Adipose tissue (tissue), 3 donors: ENCODE data around the gene ASPG. TPM values are rescaled to one million over a fixed set of nuclear protein-coding genes. Genes with fewer than 3 reads are reported as not detected.

Source experiments
- H3K27ac ChIP-seq: one replicate; pipeline ENCODE4 v1.5.1; 2013; ENCODE audit warnings: low read depth, low read length
- WGBS, 3 donors: extraction: QIAGEN DNeasy Blood & Tissue Kit; methylation state at CpG; one replicate each; pipeline ENCODE4 v1.1.7; 2013; 5-methylcytosine and 5-hydroxymethylcytosine counted together
- polyA plus RNA-seq, 3 donors: library from polyadenylated mRNA; stranded (reverse); fragments of 200-250 nt; gene quantifications; one replicate each; pipeline ENCODE4 v1.2.3, GENCODE V29; 2013
- donor health status: healthy with polysubstance abuse.
- donor health status: Bipolar disorder and iron deficiency.
- donor health status: healthy.

Gene ASPG
- polyA plus RNA-seq, 3 donors, result 0.67 to 2.0 (median 2.0) TPM

DNA sequence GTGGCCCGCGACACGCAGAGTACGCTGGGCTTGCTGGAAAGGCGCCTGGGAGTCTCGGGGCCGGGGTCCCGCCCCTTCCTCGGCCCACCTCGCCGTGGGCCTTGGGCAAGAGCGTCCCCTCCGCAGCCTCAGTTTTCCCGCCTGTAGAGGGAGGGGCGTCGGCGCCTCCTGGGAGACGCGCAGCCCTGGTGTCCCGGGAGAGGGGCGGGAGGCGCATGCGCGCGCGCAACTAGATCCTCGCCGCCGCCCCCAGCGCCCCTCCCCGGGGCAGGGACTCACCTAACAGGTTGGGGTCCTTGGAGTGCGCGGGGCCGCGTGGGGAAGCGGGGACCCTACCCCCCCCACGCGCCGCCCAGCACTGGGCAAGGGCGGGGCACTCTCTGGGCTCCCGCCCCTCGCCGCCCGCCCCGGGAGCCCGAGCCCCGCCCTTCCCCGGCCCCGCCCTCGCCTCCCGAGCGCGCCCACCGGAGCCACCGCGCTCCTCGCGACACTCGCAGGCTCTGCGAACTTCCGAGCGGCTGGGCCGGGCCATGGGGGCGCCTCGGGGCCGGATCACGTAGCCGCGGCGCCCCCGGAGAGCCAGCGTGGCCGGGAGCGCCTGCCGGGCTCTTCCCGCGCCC lies 52.7 kb downstream of the ASPG start, which contains the start of gene KIF26A:
KIF26A (plus strand) TSS at position 490 of the 620 bp plus-strand sequence. CDS start 136 bp downstream, outside the sequence.
- no peak within 1 kb of the TSS for H3K27ac ChIP-seq
- WGBS, 3 donors, result 1% methylated on average over 42 to 77 of the region's 77 CpGs

GRCh38 chr14:104138718-104139459 lies 53.4 kb downstream of the ASPG start:
- 2 to 3% (median 2%) methylated on average over 56 to 73 of the region's 73 CpGs for WGBS, 3 donors
- H3K27ac ChIP-seq, result no peak overlapping the region

GRCh38 chr14:104139460-104140212 lies 54.1 kb downstream of the ASPG start:
- WGBS, 3 donors, result 44 to 56% (median 47%) methylated on average over 14 of the region's 14 CpGs
- no peak overlapping the region for H3K27ac ChIP-seq

- WGBS, 3 donors, result 50 to 71% (median 69%) methylated on average over 6 of the region's 6 CpGs
- no peak overlapping the region for H3K27ac ChIP-seq
These were observed 54.6 kb downstream of the ASPG start for GRCh38 chr14:104140213-104140462.

- no peak overlapping the region for H3K27ac ChIP-seq
- WGBS, 3 donors, result 85 to 93% (median 87%) methylated on average over 12 of the region's 12 CpGs
These were observed 55.2 kb downstream of the ASPG start for GRCh38 chr14:104140463-104141331.

DNA sequence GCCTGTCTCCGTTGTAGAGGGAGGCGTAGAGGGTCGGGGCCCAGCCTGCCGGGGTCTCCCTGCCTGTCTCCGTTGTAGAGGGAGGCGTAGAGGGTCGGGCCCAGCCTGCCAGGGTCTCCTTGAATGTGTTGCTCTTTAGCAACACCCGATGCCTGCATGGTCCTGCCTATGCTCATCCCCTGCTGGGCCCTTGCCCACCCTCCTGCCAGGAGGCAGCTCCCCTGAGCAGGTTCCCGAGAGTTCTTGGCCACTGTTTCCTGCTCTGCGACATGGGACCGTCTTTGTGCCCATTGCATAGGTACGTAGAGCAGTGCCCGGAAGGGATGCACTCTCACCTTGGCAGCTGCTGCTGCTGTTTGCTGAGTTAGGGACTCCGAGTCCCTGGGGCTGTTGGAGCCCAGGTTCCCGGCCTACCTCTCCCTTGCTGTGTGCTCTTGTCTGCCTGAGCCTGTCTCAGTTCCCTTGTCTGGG lies 56.2 kb downstream of the ASPG start:
- 86 to 89% (median 89%) methylated on average over 14 to 15 of the region's 15 CpGs for WGBS, 3 donors
- H3K27ac ChIP-seq, result no peak overlapping the region

- H3K27ac ChIP-seq, result no peak overlapping the region
- 80 to 87% (median 81%) methylated on average over 10 to 11 of the region's 11 CpGs for WGBS, 3 donors
These were observed 56.8 kb downstream of the ASPG start for GRCh38 chr14:104142136-104142945.

DNA sequence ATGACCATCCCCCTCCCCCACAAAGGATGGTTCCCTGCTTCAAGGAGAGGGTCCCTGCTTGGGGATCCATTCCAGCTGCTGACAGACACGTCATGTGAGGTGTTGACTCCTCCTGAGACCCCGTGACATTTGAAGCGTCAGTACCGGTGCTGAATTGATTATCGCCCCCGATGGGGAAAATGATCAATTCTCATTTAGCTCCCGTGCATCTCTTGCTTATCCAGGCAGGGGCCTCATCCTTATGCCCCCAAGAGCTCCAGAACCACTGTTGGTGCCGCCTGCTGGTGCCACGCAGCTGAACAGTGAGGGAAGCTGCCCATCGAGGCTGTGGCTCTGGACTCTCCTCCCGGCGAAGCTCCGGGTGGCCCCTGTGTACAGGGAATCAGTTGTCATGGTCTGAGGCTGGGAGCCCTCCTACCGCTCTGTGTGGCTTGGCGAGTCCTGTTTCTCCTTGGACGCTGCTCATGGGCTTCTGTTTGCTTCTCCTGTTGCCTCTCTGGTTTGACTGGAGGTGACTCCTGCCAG lies 57.5 kb downstream of the ASPG start:
- no peak overlapping the region for H3K27ac ChIP-seq

DNA sequence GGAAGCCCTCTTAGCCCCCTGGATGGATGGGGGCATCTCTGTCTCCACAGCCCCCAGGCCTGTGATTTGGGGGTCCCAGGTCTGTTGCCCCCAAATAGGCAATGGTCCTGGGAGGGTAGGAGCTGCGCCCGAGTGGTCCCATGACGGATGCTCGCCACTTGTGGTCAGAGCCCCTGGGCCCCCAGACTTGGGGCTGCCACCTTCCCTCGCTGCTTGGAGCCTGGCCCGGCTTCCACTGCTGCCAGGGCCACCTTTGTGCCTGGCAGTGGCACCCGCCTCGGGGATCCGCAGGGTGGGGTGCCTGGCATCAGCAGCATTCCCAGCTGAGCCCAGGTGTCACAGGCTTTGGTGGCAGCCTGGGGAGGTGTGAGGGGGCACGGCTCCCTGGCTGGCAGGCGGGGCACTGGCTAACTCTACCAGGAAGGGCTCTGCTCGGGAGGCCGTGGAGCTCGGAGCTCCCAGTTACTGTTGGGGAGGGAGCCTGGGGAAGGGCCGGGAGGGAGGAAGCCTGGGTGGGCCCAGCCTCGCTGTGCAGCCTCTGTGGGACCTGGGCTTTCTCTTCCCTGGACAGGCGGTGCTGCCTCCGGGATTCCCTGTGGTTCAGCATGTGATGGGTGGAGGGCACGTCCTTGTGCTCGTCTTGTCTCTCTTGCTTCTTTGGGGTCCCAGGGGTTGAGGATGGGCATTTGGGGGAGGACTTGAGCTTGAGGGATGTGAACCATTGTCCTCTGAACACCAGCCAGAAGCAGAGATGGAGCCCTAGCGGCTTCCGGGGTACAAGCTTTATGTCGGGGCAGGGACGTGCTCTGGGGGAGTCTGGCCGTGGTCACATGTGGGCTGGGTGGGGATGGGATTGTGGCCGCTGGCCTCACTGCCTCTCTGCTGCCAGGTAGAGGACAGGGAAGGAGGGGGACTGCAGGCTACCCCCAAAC lies 58.3 kb downstream of the ASPG start:
- 71 to 82% (median 77%) methylated on average over 25 to 26 of the region's 26 CpGs for WGBS, 3 donors
- no peak overlapping the region for H3K27ac ChIP-seq

More for the DNA sequence above, 57.5 kb downstream of the ASPG start:
- 75 to 84% (median 80%) methylated on average over 16 of the region's 16 CpGs for WGBS, 3 donors

- WGBS, 3 donors, result 80 to 86% (median 82%) methylated on average over 4 of the region's 4 CpGs
- H3K27ac ChIP-seq, result no peak overlapping the region
These were observed 58.9 kb downstream of the ASPG start for GRCh38 chr14:104144453-104144790.

GRCh38 chr14:104144911-104145825 lies 59.7 kb downstream of the ASPG start:
- 83 to 86% (median 84%) methylated on average over 36 to 37 of the region's 37 CpGs for WGBS, 3 donors
- no peak overlapping the region for H3K27ac ChIP-seq

DNA sequence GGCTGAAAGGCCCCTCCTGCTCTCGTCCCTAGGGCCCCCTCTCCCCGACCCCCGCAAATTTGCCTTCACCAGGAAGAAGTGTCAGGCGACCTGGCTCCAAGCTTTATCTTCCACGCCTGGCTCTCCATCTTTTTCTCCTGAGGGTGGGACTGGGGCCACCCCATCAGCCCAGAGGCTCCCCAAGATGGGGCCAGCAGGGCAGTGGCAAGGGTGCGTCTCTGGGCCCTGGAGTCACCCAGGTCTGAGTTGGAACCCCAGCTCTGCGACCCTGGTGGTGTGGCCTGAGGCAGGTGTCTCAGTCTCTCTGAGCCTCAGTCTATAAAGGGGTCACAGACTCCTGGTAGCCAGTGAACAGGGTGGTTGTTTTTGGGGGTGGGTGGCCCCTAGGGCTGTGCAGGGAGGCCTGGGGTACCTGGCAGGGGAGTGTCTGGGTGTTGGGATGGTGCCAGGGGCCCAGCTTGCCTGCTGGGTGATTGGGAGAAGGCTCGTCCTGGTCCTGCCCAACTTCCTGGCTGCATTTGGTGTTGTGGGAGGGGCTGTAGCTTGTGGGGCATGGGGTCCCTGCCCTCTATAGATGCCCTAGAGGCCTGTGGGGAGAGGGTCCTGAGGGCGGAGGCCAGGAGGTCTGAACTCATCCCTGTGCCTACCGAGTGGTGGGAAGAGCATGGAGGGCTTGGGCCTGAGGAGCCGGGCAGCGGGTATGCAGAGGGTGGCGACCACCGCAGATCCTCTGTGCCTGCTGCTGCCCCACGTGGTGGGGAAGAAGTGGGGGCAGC lies 60.5 kb downstream of the ASPG start:
- WGBS, 3 donors, result 78 to 84% (median 81%) methylated on average over 15 of the region's 15 CpGs
- H3K27ac ChIP-seq, result no peak overlapping the region

DNA sequence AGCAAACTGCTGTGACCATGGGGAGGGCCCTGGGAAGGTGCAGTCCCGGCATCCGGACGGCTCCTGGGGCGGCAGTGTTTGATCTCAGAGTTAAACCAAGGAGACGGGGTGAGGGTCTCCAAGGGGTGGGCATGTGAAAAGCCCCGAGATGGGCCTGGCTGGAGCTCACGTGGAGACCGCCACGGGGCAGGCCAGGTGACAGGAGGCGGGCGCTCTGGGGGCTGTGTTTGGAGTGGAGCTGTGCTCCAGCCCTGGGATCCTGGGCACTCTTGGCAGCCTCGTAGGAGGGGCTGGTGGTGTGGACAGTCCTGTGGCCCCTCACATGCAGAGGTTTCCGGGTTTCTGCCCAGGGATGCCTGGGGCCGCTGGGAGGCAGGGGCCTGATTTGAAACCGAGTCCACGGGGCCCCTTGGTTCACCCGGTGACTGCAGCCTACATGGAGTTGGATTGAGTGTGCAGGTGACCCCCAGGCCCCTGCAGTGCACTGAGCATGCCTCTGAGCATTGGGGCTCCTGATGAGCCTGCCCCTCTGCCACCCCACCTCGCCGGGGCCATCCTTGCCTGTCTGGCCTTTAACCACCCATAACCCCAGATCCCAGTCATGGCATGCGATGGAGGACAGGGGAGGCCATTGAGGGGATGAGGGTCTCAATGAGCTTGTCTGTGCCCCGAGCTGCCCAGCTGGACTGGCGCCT lies 61.3 kb downstream of the ASPG start:
- H3K27ac ChIP-seq, result no peak overlapping the region
- 82 to 86% (median 84%) methylated on average over 22 of the region's 22 CpGs for WGBS, 3 donors

GRCh38 chr14:104147346-104148125 lies 62.0 kb downstream of the ASPG start:
- WGBS, 3 donors, result 58 to 78% (median 70%) methylated on average over 26 to 28 of the region's 28 CpGs
- no peak overlapping the region for H3K27ac ChIP-seq
